Measurements from ENCODE around the gene NEDD1.

The NEDD1 gene

GRCh38 chr12:96876966-96877365 is 30.1 kb upstream of the NEDD1 start:
- Histone ChIP-seq H3K9ac (ENCODE audit: low read depth, low read length, poor library complexity, severe bottlenecking) (no peak overlapping the region), H4K20me1 (ENCODE audit: insufficient read depth, low read length, poor library complexity, severe bottlenecking) (no peaks in the 10 kb centered on the region), H3K9me3 (ENCODE audit: insufficient read depth, low read depth, low read length) (no peaks in the 10 kb centered on the region), H3K9me2 (replicated peaks; ENCODE audit: low read depth, low read length) (no peaks in the 10 kb centered on the region), H3K79me2 (ENCODE audit: insufficient read depth, low read length) (no peaks in the 10 kb centered on the region), H3K36me3 (ENCODE audit: insufficient read depth, low read length) (no peaks in the 10 kb centered on the region), H3F3A (ENCODE audit: low read depth) (no peaks in the 10 kb centered on the region), H3K4me1 (ENCODE audit: insufficient read depth, low read length, poor library complexity, severe bottlenecking) (no peaks in the 10 kb centered on the region), H3K4me2 (ENCODE audit: low read depth, low read length, poor library complexity, severe bottlenecking) (no peak overlapping the region), H3K4me3 (ENCODE audit: low read length, poor library complexity, severe bottlenecking) (no peak overlapping the region), H2AFZ (ENCODE audit: low read length) (no peak overlapping the region), H3K27me3 (ENCODE audit: insufficient read depth, low read length, poor library complexity, severe bottlenecking) (no peaks in the 10 kb centered on the region)
- TF ChIP-seq CTCF (conservative IDR thresholded peaks at IDR 0.05; ENCODE audit: low read length) (no peak), EZH2phosphoT487 (IDR thresholded peaks at IDR 0.05; ENCODE audit: borderline replicate concordance) (no peak)

GRCh38 chr12:96878704-96879103 is 28.4 kb upstream of the NEDD1 start:
- Histone ChIP-seq H3K9me2 (replicated peaks; ENCODE audit: low read depth, low read length) (no peaks in the 10 kb centered on the region), H2AFZ (ENCODE audit: low read length) (no peak overlapping the region), H3K9me3 (ENCODE audit: insufficient read depth, low read depth, low read length) (no peaks in the 10 kb centered on the region), H3K9ac (ENCODE audit: low read depth, low read length, poor library complexity, severe bottlenecking) (no peak overlapping the region), H3K36me3 (ENCODE audit: insufficient read depth, low read length) (no peaks in the 10 kb centered on the region), H3K4me3 (ENCODE audit: low read length, poor library complexity, severe bottlenecking) (no peak overlapping the region), H4K20me1 (ENCODE audit: insufficient read depth, low read length, poor library complexity, severe bottlenecking) (no peaks in the 10 kb centered on the region), H3K79me2 (ENCODE audit: insufficient read depth, low read length) (no peaks in the 10 kb centered on the region), H3K4me2 (ENCODE audit: low read depth, low read length, poor library complexity, severe bottlenecking) (no peak overlapping the region), H3F3A (ENCODE audit: low read depth) (no peaks in the 10 kb centered on the region), H3K4me1 (ENCODE audit: insufficient read depth, low read length, poor library complexity, severe bottlenecking) (no peaks in the 10 kb centered on the region), H3K27me3 (ENCODE audit: insufficient read depth, low read length, poor library complexity, severe bottlenecking) (no peaks in the 10 kb centered on the region)
- no peak for TF ChIP-seq EZH2phosphoT487 (IDR thresholded peaks at IDR 0.05; ENCODE audit: borderline replicate concordance)
- no peak for TF ChIP-seq CTCF (conservative IDR thresholded peaks at IDR 0.05; ENCODE audit: low read length)

- Histone ChIP-seq H3K9me2 (replicated peaks; ENCODE audit: low read depth, low read length) (no peaks in the 10 kb centered on the region), H3K9ac (ENCODE audit: low read depth, low read length, poor library complexity, severe bottlenecking) (no peak overlapping the region), H4K20me1 (ENCODE audit: insufficient read depth, low read length, poor library complexity, severe bottlenecking) (no peaks in the 10 kb centered on the region), H3F3A (ENCODE audit: low read depth) (no peaks in the 10 kb centered on the region), H3K4me3 (ENCODE audit: low read length, poor library complexity, severe bottlenecking) (no peak overlapping the region), H3K9me3 (ENCODE audit: insufficient read depth, low read depth, low read length) (no peaks in the 10 kb centered on the region), H3K27me3 (ENCODE audit: insufficient read depth, low read length, poor library complexity, severe bottlenecking) (no peaks in the 10 kb centered on the region), H3K4me2 (ENCODE audit: low read depth, low read length, poor library complexity, severe bottlenecking) (no peak overlapping the region), H3K36me3 (ENCODE audit: insufficient read depth, low read length) (no peaks in the 10 kb centered on the region), H2AFZ (ENCODE audit: low read length) (no peak overlapping the region), H3K79me2 (ENCODE audit: insufficient read depth, low read length) (no peaks in the 10 kb centered on the region), H3K4me1 (ENCODE audit: insufficient read depth, low read length, poor library complexity, severe bottlenecking) (no peaks in the 10 kb centered on the region)
- TF ChIP-seq CTCF (conservative IDR thresholded peaks at IDR 0.05; ENCODE audit: low read length) (no peak), EZH2phosphoT487 (IDR thresholded peaks at IDR 0.05; ENCODE audit: borderline replicate concordance) (no peak)
These were observed 27.8 kb upstream of the NEDD1 start for GRCh38 chr12:96879301-96879700.

Data from Loucy (cell line).